Osteoblast (primary cell): ENCODE results near the gene HOXB8. TPM values are rescaled to one million over a fixed set of nuclear protein-coding genes. Genes with fewer than 3 reads are reported as not detected.

Source experiments
- DNase-seq: peaks from one replicate; pipeline ENCODE4 v3.0.0; 2011; ENCODE audit warnings: low spot score, mixed read lengths; ENCODE audit not compliant: insufficient read length; ENCODE audit errors: missing footprints
- H2AFZ ChIP-seq: 2 replicates; pipeline ENCODE4 v1.6.0; 2011; ENCODE audit warnings: mild to moderate bottlenecking, low read length
- H3K27ac ChIP-seq: 2 replicates; pipeline ENCODE4 v1.5.1; 2011; ENCODE audit warnings: mild to moderate bottlenecking, low read depth, low read length, moderate library complexity
- H3K27me3 ChIP-seq: 2 replicates; pipeline ENCODE4 v1.6.0; 2012; ENCODE audit warnings: mild to moderate bottlenecking, control low read depth, inconsistent platforms, low read length, moderate library complexity; ENCODE audit not compliant: insufficient read depth
- H3K36me3 ChIP-seq: 2 replicates; pipeline ENCODE4 v1.5.1; 2011; ENCODE audit warnings: mild to moderate bottlenecking, low read length, control low read depth, moderate library complexity; ENCODE audit not compliant: insufficient read depth
- H3K4me1 ChIP-seq: 2 replicates; pipeline ENCODE4 v1.5.1; 2011; ENCODE audit warnings: mild to moderate bottlenecking, low read length, control low read depth, moderate library complexity; ENCODE audit not compliant: insufficient read depth
- H3K4me2 ChIP-seq: 2 replicates; pipeline ENCODE4 v1.6.0; 2011; ENCODE audit warnings: mild to moderate bottlenecking, low read length; ENCODE audit not compliant: insufficient read depth
- H3K4me3 ChIP-seq: fragments of 200-600 bp; sonication (generic); 3 replicates; pipeline ENCODE4 v1.5.1; 2012; ENCODE audit warnings: mild to moderate bottlenecking, low read length, inconsistent platforms; ENCODE audit not compliant: insufficient read depth
- H3K79me2 ChIP-seq: 2 replicates; pipeline ENCODE4 v1.6.0; 2012; ENCODE audit warnings: mild to moderate bottlenecking, low read length, control low read depth, inconsistent platforms; ENCODE audit not compliant: insufficient read depth
- H3K9me3 ChIP-seq: 2 replicates; pipeline ENCODE4 v1.5.1; 2011; ENCODE audit warnings: low read depth, low read length, control low read depth
- H4K20me1 ChIP-seq: 2 replicates; pipeline ENCODE4 v1.6.0; 2012; ENCODE audit warnings: mild to moderate bottlenecking, low read length, control low read depth; ENCODE audit not compliant: insufficient read depth
- total RNA-seq: library from RNA; depleted of rRNA; stranded (reverse); fragments of >200 nt; gene quantifications from 2 replicates; pipeline ENCODE4 v1.2.3, GENCODE V29; 2012
- TF ChIP-seq, protein P1 (sequence below): IDR thresholded peaks from 2 replicates; pipeline ENCODE4 v1.5.1; 2011; ENCODE audit warnings: mild to moderate bottlenecking, low read depth, low read length, moderate library complexity; ENCODE audit errors: extremely low read depth

The HOXB8 gene
- total RNA-seq, 1 donor: not detected

DNA sequence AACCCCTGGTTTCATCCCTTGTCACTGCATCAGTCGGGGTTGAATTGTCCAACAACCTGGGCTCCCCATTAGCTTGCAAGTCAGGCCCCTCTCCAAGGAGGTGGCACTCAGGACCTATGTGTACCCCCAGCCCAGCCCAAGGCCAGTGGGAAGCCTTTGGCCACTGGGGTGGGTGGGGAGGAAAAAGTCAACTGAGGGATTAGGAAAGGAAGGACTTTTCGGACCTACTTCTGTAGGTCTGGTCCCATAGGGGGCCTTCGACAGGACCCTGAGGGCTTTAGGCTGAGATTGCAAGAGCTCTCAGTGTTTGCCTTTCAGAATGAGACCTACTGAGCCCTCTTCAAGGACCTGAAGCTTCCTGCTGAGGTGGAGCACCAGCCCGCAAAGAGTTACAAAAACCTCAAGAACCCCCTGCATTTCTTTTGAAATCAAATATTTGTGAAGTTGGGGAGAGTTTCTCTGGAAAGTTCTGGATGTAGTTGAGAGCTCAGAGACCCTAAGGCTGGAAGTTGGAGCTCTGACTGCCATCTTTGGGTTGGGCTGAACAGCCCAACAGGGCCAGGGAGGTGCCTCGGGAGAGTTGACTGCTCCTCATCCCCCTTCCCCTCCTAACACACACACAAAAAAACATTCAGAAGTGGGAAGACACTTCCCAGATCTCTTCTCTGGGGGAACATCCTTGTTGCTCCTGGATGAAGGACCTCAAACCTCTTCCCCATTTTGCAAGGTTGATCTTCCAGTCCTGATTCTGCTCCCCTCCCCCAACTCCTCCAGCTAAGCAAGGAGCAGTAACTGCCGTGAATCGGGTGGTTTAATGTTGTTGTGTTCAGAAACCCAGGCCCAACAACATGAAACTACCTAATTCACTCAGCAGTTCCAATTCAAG lies 16.8 kb upstream of the HOXB8 start:
- DNase-seq: peak; percentile 76
- Histone ChIP-seq H3K79me2 (no peaks in the 10 kb centered on the region), H3K36me3 (no peaks in the 10 kb centered on the region), H3K9me3 (no peaks in the 10 kb centered on the region), H3K4me3 (no peak overlapping the region), H3K27ac (no peak overlapping the region), H4K20me1 (peaks cover 2% of the 10 kb centered on the region), H3K4me2 (no peak overlapping the region), H3K27me3 (peaks cover 100% of the 10 kb centered on the region), H2AFZ (no peak overlapping the region), H3K4me1 (no peaks in the 10 kb centered on the region)
- TF ChIP-seq, protein P1, sequence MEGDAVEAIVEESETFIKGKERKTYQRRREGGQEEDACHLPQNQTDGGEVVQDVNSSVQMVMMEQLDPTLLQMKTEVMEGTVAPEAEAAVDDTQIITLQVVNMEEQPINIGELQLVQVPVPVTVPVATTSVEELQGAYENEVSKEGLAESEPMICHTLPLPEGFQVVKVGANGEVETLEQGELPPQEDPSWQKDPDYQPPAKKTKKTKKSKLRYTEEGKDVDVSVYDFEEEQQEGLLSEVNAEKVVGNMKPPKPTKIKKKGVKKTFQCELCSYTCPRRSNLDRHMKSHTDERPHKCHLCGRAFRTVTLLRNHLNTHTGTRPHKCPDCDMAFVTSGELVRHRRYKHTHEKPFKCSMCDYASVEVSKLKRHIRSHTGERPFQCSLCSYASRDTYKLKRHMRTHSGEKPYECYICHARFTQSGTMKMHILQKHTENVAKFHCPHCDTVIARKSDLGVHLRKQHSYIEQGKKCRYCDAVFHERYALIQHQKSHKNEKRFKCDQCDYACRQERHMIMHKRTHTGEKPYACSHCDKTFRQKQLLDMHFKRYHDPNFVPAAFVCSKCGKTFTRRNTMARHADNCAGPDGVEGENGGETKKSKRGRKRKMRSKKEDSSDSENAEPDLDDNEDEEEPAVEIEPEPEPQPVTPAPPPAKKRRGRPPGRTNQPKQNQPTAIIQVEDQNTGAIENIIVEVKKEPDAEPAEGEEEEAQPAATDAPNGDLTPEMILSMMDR: no peak

DNA sequence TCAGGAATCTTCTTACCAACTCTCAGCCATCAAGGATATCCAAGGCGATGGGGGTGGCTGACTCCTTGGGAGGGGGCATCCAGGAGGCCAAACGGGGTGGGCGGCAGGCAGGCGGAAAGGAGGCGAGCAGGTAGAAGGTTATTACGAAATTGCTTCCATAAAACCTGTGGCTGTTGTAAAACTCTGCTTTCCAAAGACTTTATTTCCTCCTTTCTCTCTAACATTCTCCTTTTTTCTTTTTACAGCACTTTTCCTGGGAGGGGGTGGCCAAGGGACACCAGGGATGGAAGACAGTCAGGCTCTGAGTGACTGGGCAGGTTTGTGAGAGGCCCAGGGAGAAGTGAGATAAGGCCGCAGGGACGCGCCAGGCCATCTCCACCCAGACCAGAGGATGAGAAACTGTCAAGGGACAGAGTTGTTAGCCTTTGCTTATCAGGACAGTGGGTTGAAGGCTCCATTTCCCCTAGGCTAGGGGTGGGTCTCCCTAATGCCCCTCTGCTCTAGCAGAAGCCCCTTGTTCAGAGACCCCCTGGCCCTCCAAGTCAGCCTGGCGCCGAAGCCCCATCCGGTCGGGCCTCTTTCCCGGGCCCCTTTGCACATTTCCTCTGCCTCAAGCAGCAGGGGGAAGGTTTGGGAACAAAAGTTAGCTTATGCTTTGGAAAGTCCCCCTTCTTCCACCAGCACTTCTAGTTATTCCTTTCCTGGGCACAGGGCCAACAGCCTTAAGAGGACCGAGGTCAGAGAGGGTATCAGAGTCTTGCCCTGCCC lies 16.0 kb upstream of the HOXB8 start:
- TF ChIP-seq, protein P1: no peak
- H3K4me3 ChIP-seq: no peak overlapping the region
- no peaks in the 10 kb centered on the region for H3K36me3 ChIP-seq
- H3K79me2 ChIP-seq: no peaks in the 10 kb centered on the region
- H3K9me3 ChIP-seq: no peaks in the 10 kb centered on the region
- no peak overlapping the region for H3K4me2 ChIP-seq
- H3K27me3 ChIP-seq: peaks cover 98% of the 10 kb centered on the region
- H3K27ac ChIP-seq: no peak overlapping the region
- H2AFZ ChIP-seq: no peak overlapping the region
- H4K20me1 ChIP-seq: peaks cover 2% of the 10 kb centered on the region
- peak; percentile 76 for DNase-seq
- no peaks in the 10 kb centered on the region for H3K4me1 ChIP-seq

DNA sequence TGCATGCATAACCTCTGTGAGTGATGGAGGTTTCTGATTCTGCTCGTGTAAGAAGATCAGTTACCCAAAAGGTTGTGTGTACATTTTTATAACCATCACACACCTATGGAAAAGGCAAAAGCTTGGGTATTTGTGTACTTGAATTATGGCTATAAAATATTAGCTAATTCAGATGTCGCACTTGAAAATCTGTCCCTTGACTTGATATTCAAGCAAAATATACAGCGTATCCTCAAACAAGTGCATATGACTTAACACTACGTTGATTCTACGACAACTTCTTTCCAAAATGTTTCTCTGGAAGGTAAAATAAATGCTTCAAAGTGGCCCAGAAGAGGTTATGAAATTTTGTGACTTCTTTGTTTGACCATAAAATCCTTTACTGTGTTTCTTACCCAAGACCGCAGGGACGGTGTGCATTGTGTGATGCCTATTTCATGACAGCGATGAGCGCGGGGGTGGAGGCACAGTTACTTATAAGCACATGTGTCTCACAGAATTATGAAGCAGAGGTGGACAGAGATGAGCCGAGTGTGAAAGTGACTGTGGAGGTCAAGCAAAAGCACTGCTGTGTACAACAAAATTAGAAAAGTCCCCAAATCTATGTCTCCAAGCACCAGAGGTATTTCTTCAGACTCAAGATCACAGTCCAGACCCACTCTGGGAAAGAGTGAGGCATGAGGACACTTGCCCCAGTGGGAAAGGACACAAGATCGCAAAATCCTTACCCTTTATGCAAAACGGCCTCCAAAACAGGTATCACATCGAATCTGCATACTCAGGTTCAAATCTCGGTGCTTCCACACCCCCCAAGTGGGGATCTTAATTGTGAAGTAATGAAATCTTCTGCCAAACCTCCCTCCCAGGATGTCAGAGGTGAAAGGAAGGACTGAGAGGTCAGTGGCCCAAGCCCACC lies 15.2 kb upstream of the HOXB8 start:
- Histone ChIP-seq H3K27me3 (peaks cover 98% of the 10 kb centered on the region), H3K79me2 (no peaks in the 10 kb centered on the region), H3K4me3 (no peak overlapping the region), H3K9me3 (no peaks in the 10 kb centered on the region), H4K20me1 (peaks cover 2% of the 10 kb centered on the region), H3K27ac (no peak overlapping the region), H3K4me1 (no peaks in the 10 kb centered on the region), H2AFZ (no peak overlapping the region), H3K4me2 (no peak overlapping the region), H3K36me3 (no peaks in the 10 kb centered on the region)
- peak; percentile 27 for DNase-seq
- TF ChIP-seq, protein P1: no peak
